K562 (cell line): ENCODE results near the gene OSGIN1. TPM values are rescaled to one million over a fixed set of nuclear protein-coding genes. Genes with fewer than 3 reads are reported as not detected.

Experiments
- ATAC-seq: fragments of 200-7000 bp; cut with Tn5 transposase; 3 replicates; pipeline ENCODE4 v1.9.1; 2020; ENCODE audit warnings: moderate library complexity
- BruUV-seq: library from RNA; stranded (reverse); fragments of 400-500 nt; replicated peaks from 2 replicates; lab custom pipeline; 2021; lab: Mats Ljungman, UMichigan
- CTCF ChIA-PET: fragments of 300-600 bp; formaldehyde crosslinking; extraction: SDS; loops from one replicate; lab custom pipeline; 2021; ENCODE audit warnings: low intra/inter-chr PET ratio; lab: Yijun Ruan, JAX
- POLR2A ChIA-PET: fragments of 300-600, 350-650 bp; sonication (Branson Sonifier 250); formaldehyde crosslinking; extraction: SDS; loops from one replicate; lab custom pipeline; 2021; ENCODE audit warnings: antibody characterized with exemption, inconsistent platforms; lab: Yijun Ruan, JAX
- DNase-seq, 4 experiments: peaks; one replicate each; pipeline versions ENCODE4 v3.0.0 to v3.0.0-alpha.2; 2011 to 2018; ENCODE audit warnings: low spot score in 3 of 4, mixed read lengths in 3 of 4; ENCODE audit errors: extremely low read depth in 1 of 4
- FAIRE-seq: peaks from 2 replicates; lab custom pipeline; 2011; peaks lifted over from hg19 to GRCh38; lab: Jason Lieb, UNC
- H2AFZ ChIP-seq: 2 replicates; pipeline ENCODE4 v1.6.0; 2011; ENCODE audit warnings: low read depth, low read length, control low read depth, inconsistent platforms
- H3K27ac ChIP-seq: fragments of 200-600 bp; 3 replicates; pipeline ENCODE4 v1.8.0; 2011; ENCODE audit warnings: low read depth, mild to moderate bottlenecking, control low read depth, inconsistent platforms, low read length, moderate library complexity, mixed read lengths; ENCODE audit errors: extremely low read depth
- H3K27me3 ChIP-seq, 2 experiments: fragments of 300-600 bp in 1 of 2; 2 replicates in 1 of 2; 3 replicates in 1 of 2; pipeline versions ENCODE4 v1.6.0 to v1.8.0; 2011; ENCODE audit warnings: inconsistent platforms in 2 of 2, low read length in 2 of 2, mild to moderate bottlenecking in 1 of 2, mixed read lengths in 1 of 2, moderate library complexity in 1 of 2; ENCODE audit not compliant: control insufficient read depth in 2 of 2, insufficient read depth in 2 of 2
- H3K36me3 ChIP-seq: fragments of 300-600 bp; 3 replicates; pipeline ENCODE4 v1.8.0; 2011; ENCODE audit warnings: mild to moderate bottlenecking, low read length, inconsistent platforms; ENCODE audit not compliant: control insufficient read depth, insufficient read depth
- H3K4me1 ChIP-seq, 2 experiments: fragments of 200-600 bp in 1 of 2; replicated peaks in 1 of 2; 2 replicates in 1 of 2; 3 replicates in 1 of 2; pipeline versions ENCODE4 v1.5.1 to v1.8.0; 2011; ENCODE audit warnings: inconsistent platforms in 2 of 2, low read length in 2 of 2, mild to moderate bottlenecking in 1 of 2, mixed read lengths in 1 of 2, moderate library complexity in 1 of 2; ENCODE audit not compliant: control insufficient read depth in 2 of 2, insufficient read depth in 2 of 2
- H3K4me2 ChIP-seq: 2 replicates; pipeline ENCODE4 v1.6.1; 2011; ENCODE audit warnings: low read length, control low read depth, inconsistent platforms, mixed read lengths; ENCODE audit not compliant: insufficient read depth
- H3K4me3 ChIP-seq: fragments of 200-600 bp; sonication (generic), shearing (Covaris generic); 2 replicates; pipeline ENCODE4 v1.5.1; 2016; ENCODE audit warnings: control low read depth, inconsistent platforms
- H3K79me2 ChIP-seq: fragments of 200-600 bp; 3 replicates; pipeline ENCODE4 v1.8.0; 2011; ENCODE audit warnings: low read length, inconsistent platforms; ENCODE audit not compliant: control insufficient read depth, insufficient read depth
- H3K9ac ChIP-seq, 2 experiments: 2 replicates each; pipeline versions ENCODE4 v1.6.0 to v1.6.1; 2011; ENCODE audit warnings: low read depth in 2 of 2, low read length in 2 of 2, control low read depth in 1 of 2, inconsistent platforms in 1 of 2, mild to moderate bottlenecking in 1 of 2, mixed read lengths in 1 of 2; ENCODE audit not compliant: insufficient read depth in 1 of 2
- H3K9me1 ChIP-seq: one replicate; pipeline ENCODE4 v1.6.0; 2011; ENCODE audit warnings: inconsistent platforms, mild to moderate bottlenecking, low read length, moderate library complexity; ENCODE audit not compliant: control insufficient read depth, insufficient read depth
- H3K9me3 ChIP-seq: replicated peaks from 2 replicates; pipeline ENCODE4 v1.5.1; 2011; ENCODE audit warnings: low read depth, low read length, inconsistent platforms; ENCODE audit not compliant: control insufficient read depth, insufficient read depth
- H4K20me1 ChIP-seq: replicated peaks from 2 replicates; pipeline ENCODE4 v1.6.1; 2011; ENCODE audit warnings: low read length, inconsistent platforms, mixed read lengths; ENCODE audit not compliant: control insufficient read depth, insufficient read depth
- ATF1 ChIP-seq, 2 experiments: fragments of 450-650 bp in 1 of 2; IDR thresholded peaks; 2 replicates each; pipeline ENCODE4 v1.6.1; 2016; ENCODE audit warnings: missing compliant biosample characterization in 1 of 2, missing genetic modification characterization in 1 of 2
- BCOR ChIP-seq: fragments of 450-650 bp; IDR thresholded peaks from 2 replicates; pipeline ENCODE4 v1.6.1; 2016
- KDM1A ChIP-seq, 2 experiments: fragments of 450-650 bp; IDR thresholded peaks; 2 replicates each; pipeline ENCODE4 v1.6.1; 2016; ENCODE audit warnings: mild to moderate bottlenecking in 2 of 2
- RBBP5 ChIP-seq: fragments of 200-600 bp; sonication (generic); IDR thresholded peaks from 2 replicates; pipeline ENCODE4 v1.6.1; 2012; ENCODE audit warnings: borderline replicate concordance, mild to moderate bottlenecking, low read length, control low read depth, inconsistent platforms; ENCODE audit not compliant: insufficient read depth, poor library complexity, severe bottlenecking
- RBM25 ChIP-seq: fragments of 200-400 bp; formaldehyde crosslinking; IDR thresholded peaks from 2 replicates; pipeline ENCODE4 v1.6.1; 2018; ENCODE audit warnings: low read length, low read depth, moderate library complexity; ENCODE audit not compliant: severe bottlenecking
- WGBS: fragments of 100-300 bp; shearing (Covaris generic); methylation state at CpG from one replicate; pipeline ENCODE4 v1.1.6; 2016; ENCODE audit warnings: low coverage, mixed read lengths; ENCODE audit not compliant: insufficient coverage; ENCODE audit errors: missing lambda C conversion rate; 5-methylcytosine and 5-hydroxymethylcytosine counted together
- in situ Hi-C: fragments of 300-500 bp; cut with MboI; formaldehyde crosslinking; loops from 4 replicates; pipeline ENCODE4 v1.15.0; 2018; ENCODE audit warnings: inconsistent platforms, mixed read lengths
- intact Hi-C: fragments of 100-400 bp; cut with micrococcal nuclease; formaldehyde crosslinking; loops from 2 replicates; pipeline ENCODE4 v1.14.2; 2022
- polyA plus RNA-seq, 8 experiments: library from polyadenylated mRNA; depleted of rRNA in 4 of 8; stranded (reverse) in 5 of 8; unstranded in 3 of 8; fragments of >200 nt; fragmentation: Nextera tagmentation in 2 of 8; fragmentation: Illumina TruSeq in 1 of 8; extraction: Ambion mirVana in 2 of 8; extraction: Trizol in 1 of 8; gene quantifications; 2 replicates each; pipeline versions ENCODE4 v1.2.1 to v1.2.3, GENCODE V29; 2011 to 2014; ENCODE audit warnings: inconsistent platforms in 1 of 8, missing spikeins in 1 of 8
- total RNA-seq, 7 experiments: library from RNA; depleted of rRNA in 6 of 7; stranded (reverse); fragments of >200 nt in 6 of 7; fragmentation: Illumina TruSeq in 2 of 7; extraction: Trizol in 2 of 7; gene quantifications; 2 replicates each; pipeline versions ENCODE4 v1.2.1 to v1.2.3, GENCODE V29; 2011 to 2021; ENCODE audit warnings: low replicate concordance in 1 of 7

Gene OSGIN1
- total and polyA plus RNA-seq, 9 of the 15 experiments (the other 6 are each of a cell fraction or from before 2014, with no cell fraction given), result 0.03 to 3.6 (median 1.6) TPM

DNA sequence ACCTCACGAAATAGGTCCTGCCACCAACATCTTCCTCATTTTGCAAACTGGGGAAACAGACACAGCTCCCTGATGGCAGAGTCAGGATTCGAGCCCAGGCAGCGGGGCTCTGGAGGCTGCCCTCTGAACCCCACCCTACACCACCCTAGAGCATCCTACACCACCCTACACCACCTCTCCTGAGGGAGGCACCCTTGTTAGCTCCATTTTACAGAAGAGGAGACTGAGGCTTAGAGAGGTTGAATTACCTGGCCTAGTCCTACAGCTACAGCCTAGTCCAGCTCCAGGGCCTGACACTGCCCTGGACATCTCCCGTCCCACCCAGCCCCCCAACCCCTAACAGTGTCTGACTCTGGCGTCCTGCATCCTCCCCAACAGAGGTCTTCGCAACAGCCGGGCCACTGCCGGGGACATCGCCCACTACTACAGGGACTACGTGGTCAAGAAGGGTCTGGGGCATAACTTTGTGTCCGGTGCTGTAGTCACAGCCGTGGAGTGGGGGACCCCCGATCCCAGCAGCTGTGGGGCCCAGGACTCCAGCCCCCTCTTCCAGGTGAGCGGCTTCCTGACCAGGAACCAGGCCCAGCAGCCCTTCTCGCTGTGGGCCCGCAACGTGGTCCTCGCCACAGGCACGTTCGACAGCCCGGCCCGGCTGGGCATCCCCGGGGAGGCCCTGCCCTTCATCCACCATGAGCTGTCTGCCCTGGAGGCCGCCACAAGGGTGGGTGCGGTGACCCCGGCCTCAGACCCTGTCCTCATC is 11.8 kb downstream of the OSGIN1 start:
- Histone ChIP-seq H3K9me3 (no peaks in the 10 kb centered on the region), H4K20me1 (peaks cover under 1% of the 10 kb centered on the region; the same call in 1 of the 2 replicates), H2AFZ (no peak overlapping the region), H3K4me1 (peaks cover 0 to 33% of the 10 kb centered on the region in 2 experiments; a peak in 1 of 5 replicates), H3K27me3 (peaks cover 0 to 2% of the 10 kb centered on the region in 2 experiments; a peak in 2 of 5 replicates), H3K9me1 (no peaks in the 10 kb centered on the region), H3K4me2 (no peak overlapping the region), H3K79me2 (no peaks in the 10 kb centered on the region)
- intact Hi-C loops, result no loop called here
- WGBS, result 72% methylated on average over 25 of the region's 26 CpGs
- ATAC-seq (no peak), DNase-seq (no peak)
- in situ Hi-C loops, result no loop called here
- no TSS peak for BruUV-seq
- TF ChIP-seq RBBP5 (peak; percentile 29), BCOR (peak; percentile 32; the same call in 1 of the 2 replicates), RBM25 (peak; percentile 34), ATF1 (CRISPR knock-in tag; IDR thresholded peaks at IDR 0.05) (no peak), ATF1 (tag; IDR thresholded peaks at IDR 0.05) (no peak), KDM1A (IDR thresholded peaks at IDR 0.05) (peak in 1 of 2 experiments; percentile 15; a peak in 1 of 4 replicates)
- TF ChIP-seq, all 486 proteins: peak for 4
- no peak overlapping the region for H3K4me3 ChIP-seq
- no peak for FAIRE-seq
- POLR2A ChIA-PET, result interaction anchor here (0.6 to 3.7 kb wide), 3 partner anchors 10 to 201 kb away, joined by 3 to 22 read pairs (median 5); partner anchors contain the start of gene OSGIN1
- CTCF ChIA-PET, result no interaction called here
- H3K27ac ChIP-seq, result no peak overlapping the region
- H3K36me3 ChIP-seq, result peaks cover 3% of the 10 kb centered on the region; the same call in 1 of the 3 replicates
- no peak overlapping the region for H3K9ac ChIP-seq
